HK-2 (cell line): ENCODE measurements around the gene SH2D4B.
A peak's percentile ranks its signal among the peaks of the same experiment; 100 is the strongest.

Experiments
- DNase-seq: peaks from one replicate; pipeline ENCODE4 v3.0.0-alpha.2; 2018; ENCODE audit not compliant: unreplicated experiment

The SH2D4B gene

DNA sequence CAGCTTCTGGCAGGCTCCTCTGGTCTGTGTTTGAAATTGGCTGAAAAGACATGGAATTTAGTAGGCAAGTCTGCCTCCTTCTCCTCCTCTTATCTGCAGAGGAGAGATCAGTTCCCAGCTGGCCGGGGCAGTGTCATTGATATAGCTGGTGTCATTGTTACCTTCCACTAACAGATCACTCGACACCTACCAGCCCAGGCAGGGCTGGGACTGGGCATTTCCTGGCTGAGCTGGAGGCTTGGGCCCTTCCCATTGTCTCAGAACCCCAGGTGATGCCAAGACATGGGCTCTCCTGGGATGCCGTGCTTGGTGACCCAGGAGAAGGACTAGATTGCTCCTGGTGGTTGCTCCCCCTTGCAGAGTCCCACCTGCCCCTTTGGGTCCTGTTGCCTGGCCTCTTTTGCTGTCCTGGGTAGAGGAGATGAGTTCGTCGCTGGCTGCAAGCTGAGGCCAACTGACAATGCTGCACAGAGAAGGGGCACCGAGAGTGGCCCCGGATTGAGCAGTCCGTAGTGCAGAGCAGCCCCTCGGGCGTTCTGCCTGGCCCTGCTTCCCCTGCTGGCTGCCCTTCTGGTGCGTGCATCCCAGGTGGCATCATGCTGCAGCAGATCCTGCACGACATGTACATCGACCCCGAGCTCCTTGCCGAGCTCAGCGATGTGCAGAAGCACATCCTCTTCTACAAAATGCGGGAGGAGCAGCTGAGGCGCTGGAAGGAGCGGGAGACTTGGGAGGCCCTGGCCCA lies at the start of gene SH2D4B:
TSS of gene SH2D4B (plus strand) at position 167 of the 745 bp plus-strand sequence. CDS start at position 597, 430 bp downstream.
- no peak for DNase-seq

DNA sequence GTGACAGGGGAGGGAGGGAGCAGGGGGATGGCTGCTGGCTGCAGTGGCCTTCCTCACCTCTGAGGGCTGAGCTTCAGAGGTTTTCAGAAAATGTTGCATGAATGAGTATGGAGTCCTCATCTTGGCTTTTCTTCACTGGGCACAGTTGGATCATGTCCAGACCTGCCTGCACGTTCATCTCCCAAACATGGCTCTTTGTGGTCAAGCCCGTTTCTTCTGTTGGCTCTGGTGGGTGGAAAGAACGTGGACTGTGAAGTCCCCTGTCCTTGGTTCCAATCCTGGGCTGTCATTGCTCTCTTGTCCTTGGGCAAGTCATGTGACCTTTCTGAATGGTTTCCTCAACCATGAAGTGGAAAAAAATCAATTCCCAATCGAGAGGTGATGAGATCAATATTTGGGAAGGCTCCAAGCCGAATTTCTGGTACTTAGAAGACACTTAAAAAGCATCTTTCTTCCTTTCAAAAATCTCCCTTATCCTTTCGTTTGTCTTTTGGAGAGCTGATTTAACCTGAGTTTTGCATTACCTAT lies 49.1 kb upstream of the SH2D4B start:
- no peak for DNase-seq

- DNase-seq: no peak
Observed at GRCh38 chr10:80489371-80490112, 48.2 kb upstream of the SH2D4B start.

- DNase-seq: no peak
Observed at GRCh38 chr10:80491251-80492102, 46.2 kb upstream of the SH2D4B start.

DNA sequence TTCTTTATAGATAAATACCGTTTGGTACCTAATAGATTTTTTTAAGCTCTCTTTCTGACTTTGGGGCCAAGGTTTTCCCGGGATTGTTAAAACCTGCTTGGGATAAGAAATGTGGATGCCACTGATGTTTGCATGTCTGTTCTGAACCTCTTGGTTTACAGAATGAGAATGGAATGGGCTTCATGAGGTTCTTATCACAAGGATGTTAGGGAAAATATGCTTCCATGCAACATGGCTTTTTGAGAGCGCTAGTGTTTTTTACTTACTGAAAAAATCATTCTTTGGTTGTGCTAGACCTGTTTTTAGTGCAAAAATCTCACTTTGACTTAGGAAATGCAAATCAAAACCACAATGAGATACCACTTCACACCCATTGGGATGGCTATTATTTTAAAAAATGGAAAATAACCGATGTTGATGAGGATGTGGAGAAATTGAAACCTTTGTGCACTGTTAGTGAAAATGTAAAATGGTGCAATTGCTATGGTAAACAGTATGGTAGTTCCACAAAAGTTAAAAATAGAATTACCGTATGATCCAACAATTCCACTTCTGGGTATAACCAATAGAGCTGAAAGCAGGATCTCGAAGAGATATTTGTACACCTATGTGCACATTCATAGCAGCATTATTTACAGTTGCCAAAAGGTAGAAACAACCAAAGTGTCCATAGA lies 44.7 kb upstream of the SH2D4B start:
- DNase-seq: no peak

DNA sequence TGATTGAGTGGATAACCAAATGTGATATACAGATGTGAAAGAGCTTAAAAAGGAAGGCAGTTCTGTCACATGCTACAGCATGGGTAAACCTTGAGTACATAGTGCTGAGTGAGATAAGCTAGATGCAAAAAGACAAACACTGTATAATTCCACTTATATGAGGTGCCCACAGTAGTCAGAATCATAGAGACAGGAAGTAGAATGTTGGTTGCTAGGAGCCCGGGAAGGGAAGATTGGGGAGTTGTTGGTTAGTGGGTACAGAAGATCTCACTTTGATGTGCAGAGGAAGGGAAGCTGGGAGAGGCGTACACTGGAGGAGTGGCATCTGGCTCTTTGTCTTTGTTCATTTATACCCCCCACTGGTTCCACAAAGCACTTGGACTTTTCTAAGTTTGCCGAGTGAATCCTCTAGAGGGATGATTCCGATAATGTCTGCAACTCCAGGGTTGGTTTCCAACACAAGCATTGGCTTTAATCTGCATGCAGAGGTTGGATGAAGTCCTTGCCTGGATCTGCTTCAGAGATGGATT lies 44.1 kb upstream of the SH2D4B start:
- DNase-seq: no peak

DNA sequence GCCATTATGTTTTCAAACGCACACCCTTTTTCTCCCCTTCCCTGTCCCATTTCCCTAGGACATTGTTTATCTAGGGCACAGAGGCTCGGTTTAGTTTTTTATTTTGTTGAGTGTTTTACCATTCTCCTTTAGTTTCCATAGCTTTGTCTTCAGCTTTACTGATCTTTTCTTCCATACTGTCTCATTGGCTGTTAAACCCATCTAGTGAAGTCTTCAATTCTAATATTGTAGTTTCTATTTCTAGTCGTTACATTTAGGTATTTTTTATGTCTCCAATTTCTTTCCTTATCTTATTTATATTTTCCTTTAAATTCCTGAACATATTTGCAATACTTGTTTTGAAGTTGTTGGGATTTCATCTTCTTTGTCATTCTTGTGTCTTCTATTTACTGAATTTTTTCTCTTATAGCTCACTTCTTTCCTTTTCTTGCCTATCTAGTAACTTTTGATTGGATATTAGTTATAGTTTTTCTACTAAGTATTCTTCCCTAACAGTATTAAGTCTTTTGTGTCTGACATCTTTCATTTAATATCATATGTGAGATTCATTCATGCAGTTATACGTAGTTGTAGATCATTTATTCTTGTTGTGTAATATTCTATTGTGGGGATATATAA lies 41.0 kb upstream of the SH2D4B start:
- no peak for DNase-seq

GRCh38 chr10:80497187-80498077 lies 40.3 kb upstream of the SH2D4B start:
- DNase-seq: no peak

- DNase-seq: no peak
Observed at GRCh38 chr10:80498078-80498832, 39.4 kb upstream of the SH2D4B start.

- peak; percentile 90 for DNase-seq
Observed at GRCh38 chr10:80498833-80499741, 38.6 kb upstream of the SH2D4B start.

DNA sequence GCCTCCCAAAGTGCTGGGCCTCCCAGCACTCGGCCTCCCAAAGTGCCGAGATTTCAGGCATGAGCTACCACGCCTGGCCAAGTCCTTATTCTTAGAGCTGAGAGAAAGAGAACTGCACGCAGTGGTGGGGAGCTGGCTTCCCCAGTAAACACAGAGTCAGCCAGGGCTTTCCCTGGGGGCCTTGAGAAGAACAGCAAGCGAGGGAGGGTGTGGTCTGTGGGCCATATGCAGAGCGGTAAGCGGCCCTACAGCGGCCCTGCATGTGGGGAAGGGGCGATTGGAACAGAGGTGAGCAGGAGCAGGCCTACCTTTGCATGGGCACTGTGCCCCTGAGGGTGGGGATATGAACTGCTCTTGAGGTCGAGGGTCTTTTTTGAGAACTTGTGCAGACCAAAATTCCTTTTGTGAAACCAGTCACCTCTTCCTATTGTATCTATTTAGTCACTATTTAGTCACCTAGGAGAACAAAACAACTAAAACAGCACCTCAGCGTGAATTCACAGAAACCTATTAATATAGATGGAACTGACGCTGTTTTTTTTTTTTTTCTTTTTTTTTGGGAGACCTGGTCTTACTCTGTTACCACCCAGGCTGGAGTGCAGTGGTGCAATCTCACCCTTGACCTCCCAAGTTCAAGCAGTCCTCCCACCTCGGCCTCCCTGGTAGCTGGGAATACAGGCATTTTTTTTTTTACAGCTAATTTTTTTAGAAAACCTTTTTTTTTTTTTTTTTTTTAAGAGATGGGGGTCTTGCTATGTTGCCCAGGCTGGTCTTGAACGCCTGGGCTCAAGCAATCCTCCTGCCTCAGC lies 36.9 kb upstream of the SH2D4B start:
- DNase-seq: no peak

DNA sequence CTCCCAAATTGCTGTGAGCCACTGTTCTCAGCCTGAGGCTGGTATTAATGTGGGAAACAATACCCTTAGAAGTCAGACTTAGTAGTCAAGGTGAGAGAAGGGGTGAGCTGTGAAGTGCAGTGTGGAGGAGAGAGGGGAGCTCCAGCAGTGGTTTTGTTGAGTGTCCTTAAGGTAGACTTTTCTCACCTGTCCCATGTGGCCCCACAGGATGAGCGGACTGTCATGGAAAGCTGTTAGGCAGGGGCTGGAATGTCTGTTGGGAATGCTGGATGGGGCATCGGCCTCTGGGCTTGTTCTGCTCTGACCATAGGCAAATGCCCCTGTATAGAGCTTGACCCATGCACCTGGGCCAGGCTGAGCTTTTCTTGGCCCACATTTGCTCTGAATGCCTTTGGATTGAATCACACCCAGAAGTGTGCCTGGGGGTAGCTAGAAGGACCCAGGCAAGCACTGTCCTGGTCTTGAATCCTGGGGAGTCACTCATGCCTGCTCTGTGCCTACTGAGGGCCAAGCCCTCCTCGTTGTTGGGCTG lies 36.3 kb upstream of the SH2D4B start:
- DNase-seq: no peak

DNA sequence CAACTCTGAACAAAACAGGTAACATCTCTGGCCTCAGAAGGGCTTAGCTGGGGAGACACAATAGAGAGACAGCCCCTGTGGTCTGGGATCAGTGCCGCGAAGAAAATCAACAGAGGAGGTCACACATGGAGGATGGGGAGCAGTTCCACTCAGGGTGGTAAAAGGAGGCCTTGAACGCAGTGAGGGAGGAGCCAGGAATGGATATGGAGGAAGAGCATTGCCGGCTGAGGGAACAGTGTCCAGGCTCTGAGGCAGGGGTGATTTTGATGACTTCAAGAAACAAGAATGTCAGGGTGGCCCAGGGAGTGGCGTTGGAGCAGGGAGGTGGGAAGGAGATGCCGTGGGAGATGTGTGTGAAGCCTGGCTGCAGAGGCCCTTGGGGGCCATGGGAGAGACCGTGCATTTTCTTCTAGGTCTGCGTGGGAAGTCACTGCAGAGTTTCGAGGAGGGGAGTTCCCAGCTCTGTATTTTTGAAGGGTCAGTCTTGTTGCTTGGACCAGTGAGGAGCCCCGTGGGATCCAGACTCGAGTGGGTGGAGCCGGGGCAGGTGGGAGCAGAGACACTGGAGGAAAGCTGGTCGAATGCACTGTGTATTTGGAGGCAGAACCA lies 35.7 kb upstream of the SH2D4B start:
- no peak for DNase-seq

GRCh38 chr10:80502621-80503583 lies 34.8 kb upstream of the SH2D4B start:
- no peak for DNase-seq

- no peak for DNase-seq
Observed at GRCh38 chr10:80503584-80504157, 34.0 kb upstream of the SH2D4B start.
